Measurements from ENCODE around the gene GCLM.

GCLM gene

GRCh38 chr1:93906480-93906879, 2.8 kb downstream of the GCLM start:
- Histone ChIP-seq H3K4me3 (IDR thresholded peaks at IDR 0.05; ENCODE audit: insufficient read depth, low read depth, low read length) (no peak overlapping the region), H3K9ac (no peak overlapping the region), H2AFZ (ENCODE audit: low read depth) (no peak overlapping the region), H3K4me1 (ENCODE audit: low read depth, poor library complexity, severe bottlenecking) (peaks cover 44% of the 10 kb centered on the region), H3K4me2 (no peak overlapping the region; the same call in 1 of the 2 replicates), H3K79me2 (ENCODE audit: insufficient read depth, low read depth) (peaks cover 40% of the 10 kb centered on the region), H3K27me3 (ENCODE audit: insufficient read depth, low read depth) (no peaks in the 10 kb centered on the region), H4K20me1 (ENCODE audit: insufficient read depth) (no peaks in the 10 kb centered on the region), H3K36me3 (ENCODE audit: insufficient read depth) (no peaks in the 10 kb centered on the region), H3K27ac (no peak overlapping the region)
- TF ChIP-seq, protein P1, sequence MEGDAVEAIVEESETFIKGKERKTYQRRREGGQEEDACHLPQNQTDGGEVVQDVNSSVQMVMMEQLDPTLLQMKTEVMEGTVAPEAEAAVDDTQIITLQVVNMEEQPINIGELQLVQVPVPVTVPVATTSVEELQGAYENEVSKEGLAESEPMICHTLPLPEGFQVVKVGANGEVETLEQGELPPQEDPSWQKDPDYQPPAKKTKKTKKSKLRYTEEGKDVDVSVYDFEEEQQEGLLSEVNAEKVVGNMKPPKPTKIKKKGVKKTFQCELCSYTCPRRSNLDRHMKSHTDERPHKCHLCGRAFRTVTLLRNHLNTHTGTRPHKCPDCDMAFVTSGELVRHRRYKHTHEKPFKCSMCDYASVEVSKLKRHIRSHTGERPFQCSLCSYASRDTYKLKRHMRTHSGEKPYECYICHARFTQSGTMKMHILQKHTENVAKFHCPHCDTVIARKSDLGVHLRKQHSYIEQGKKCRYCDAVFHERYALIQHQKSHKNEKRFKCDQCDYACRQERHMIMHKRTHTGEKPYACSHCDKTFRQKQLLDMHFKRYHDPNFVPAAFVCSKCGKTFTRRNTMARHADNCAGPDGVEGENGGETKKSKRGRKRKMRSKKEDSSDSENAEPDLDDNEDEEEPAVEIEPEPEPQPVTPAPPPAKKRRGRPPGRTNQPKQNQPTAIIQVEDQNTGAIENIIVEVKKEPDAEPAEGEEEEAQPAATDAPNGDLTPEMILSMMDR (conservative IDR thresholded peaks at IDR 0.05; ENCODE audit: low read depth, low read length), result no peak

DNA sequence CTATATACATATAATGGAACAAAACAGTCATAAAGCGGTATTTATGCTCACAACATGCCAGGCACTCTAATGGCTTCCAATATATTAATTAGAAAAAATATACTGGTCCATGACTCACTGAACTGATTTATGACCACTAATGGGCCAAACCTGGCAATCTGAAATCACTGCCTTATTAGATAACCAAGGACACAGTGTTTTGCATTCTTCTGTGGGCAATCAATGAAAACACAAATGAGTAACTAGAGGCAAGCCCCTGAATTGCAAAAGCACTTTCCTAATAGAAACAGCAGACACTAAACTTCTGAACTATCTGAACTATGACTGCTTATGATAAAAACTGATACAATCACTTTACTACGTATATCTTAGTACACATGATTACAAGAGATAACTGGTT, 3.5 kb downstream of the GCLM start:
- H3K79me2 ChIP-seq (ENCODE audit: insufficient read depth, low read depth), result peaks cover 40% of the 10 kb centered on the region
- H3K27ac ChIP-seq, result no peak overlapping the region
- H4K20me1 ChIP-seq (ENCODE audit: insufficient read depth), result no peaks in the 10 kb centered on the region
- no peak overlapping the region for H2AFZ ChIP-seq (ENCODE audit: low read depth)
- H3K4me1 ChIP-seq (ENCODE audit: low read depth, poor library complexity, severe bottlenecking), result peaks cover 44% of the 10 kb centered on the region
- TF ChIP-seq, protein P1 (conservative IDR thresholded peaks at IDR 0.05; ENCODE audit: low read depth, low read length), result no peak
- no peak overlapping the region for H3K9ac ChIP-seq
- H3K4me3 ChIP-seq (IDR thresholded peaks at IDR 0.05; ENCODE audit: insufficient read depth, low read depth, low read length), result no peak overlapping the region
- no peaks in the 10 kb centered on the region for H3K36me3 ChIP-seq (ENCODE audit: insufficient read depth)
- H3K27me3 ChIP-seq (ENCODE audit: insufficient read depth, low read depth), result no peaks in the 10 kb centered on the region
- no peak overlapping the region for H3K4me2 ChIP-seq

- Histone ChIP-seq H3K27ac (peak overlapping the region; percentile 29; the same call in 1 of the 2 replicates), H3K4me3 (IDR thresholded peaks at IDR 0.05; ENCODE audit: insufficient read depth, low read depth, low read length) (no peak overlapping the region), H3K4me2 (peak overlapping the region; percentile 64), H3K27me3 (ENCODE audit: insufficient read depth, low read depth) (no peaks in the 10 kb centered on the region), H3K9ac (no peak overlapping the region), H3K79me2 (ENCODE audit: insufficient read depth, low read depth) (peaks cover 40% of the 10 kb centered on the region), H2AFZ (ENCODE audit: low read depth) (no peak overlapping the region), H3K36me3 (ENCODE audit: insufficient read depth) (no peaks in the 10 kb centered on the region), H4K20me1 (ENCODE audit: insufficient read depth) (no peaks in the 10 kb centered on the region), H3K4me1 (ENCODE audit: low read depth, poor library complexity, severe bottlenecking) (peaks cover 44% of the 10 kb centered on the region)
- TF ChIP-seq, protein P1 (conservative IDR thresholded peaks at IDR 0.05; ENCODE audit: low read depth, low read length), result no peak
Measured at GRCh38 chr1:93905051-93905450, 4.2 kb downstream of the GCLM start.

DNA sequence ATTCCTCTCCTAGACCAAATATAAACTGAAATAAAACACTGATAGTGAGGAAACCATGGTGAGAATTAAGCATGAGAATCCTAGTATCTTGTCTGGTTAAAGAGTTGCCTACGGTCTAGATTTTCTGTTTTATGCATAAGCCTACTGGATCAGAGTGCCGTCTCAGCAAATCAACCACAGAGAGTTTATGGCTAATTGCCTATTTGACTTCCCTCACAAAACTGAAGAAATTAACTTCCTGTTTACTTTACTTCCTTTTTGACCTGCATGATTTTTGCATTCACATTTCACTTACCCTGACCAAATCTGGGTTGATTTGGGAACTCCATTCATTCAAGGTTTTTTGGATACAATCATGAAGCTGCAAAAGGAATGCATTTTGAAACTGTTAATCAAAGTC, 5.0 kb downstream of the GCLM start:
- no peaks in the 10 kb centered on the region for H3K36me3 ChIP-seq (ENCODE audit: insufficient read depth)
- TF ChIP-seq, protein P1 (conservative IDR thresholded peaks at IDR 0.05; ENCODE audit: low read depth, low read length), result no peak
- no peak overlapping the region for H3K9ac ChIP-seq
- no peak overlapping the region; the same call in 1 of the 2 replicates for H2AFZ ChIP-seq (ENCODE audit: low read depth)
- peak overlapping the region; percentile 64 for H3K4me2 ChIP-seq
- H3K4me1 ChIP-seq (ENCODE audit: low read depth, poor library complexity, severe bottlenecking), result peaks cover 44% of the 10 kb centered on the region
- H3K79me2 ChIP-seq (ENCODE audit: insufficient read depth, low read depth), result peaks cover 40% of the 10 kb centered on the region
- no peak overlapping the region for H3K4me3 ChIP-seq (IDR thresholded peaks at IDR 0.05; ENCODE audit: insufficient read depth, low read depth, low read length)
- peak overlapping the region; percentile 29 for H3K27ac ChIP-seq
- H3K27me3 ChIP-seq (ENCODE audit: insufficient read depth, low read depth), result no peaks in the 10 kb centered on the region
- no peaks in the 10 kb centered on the region for H4K20me1 ChIP-seq (ENCODE audit: insufficient read depth)

Data from KMS-11 (cell line).